K562 (cell line): ENCODE data around the gene FXN.

Experiments
- HDGF ChIP-seq: fragments of 450-650 bp; IDR thresholded peaks from 2 replicates; pipeline ENCODE4 v1.6.1; 2016
- MYC ChIP-seq, 2 experiments: fragments of 250-450 bp in 1 of 2; sonication (Bioruptor Pico) in 1 of 2; IDR thresholded peaks; 2 replicates each; pipeline versions ENCODE4 v1.5.1 to v1.6.1; 2012 to 2021; ENCODE audit warnings: low read depth in 2 of 2, borderline replicate concordance in 1 of 2, improper control_type of control experiment in 1 of 2, low read length in 1 of 2, mild to moderate bottlenecking in 1 of 2, moderate library complexity in 1 of 2
- TF ChIP-seq, protein P1 (sequence below): fragments of 450-650 bp; formaldehyde crosslinking; IDR thresholded peaks from 2 replicates; pipeline ENCODE4 v1.4.0; 2022; ENCODE audit warnings: missing genetic modification characterization
- TF ChIP-seq, protein P2 (sequence below): fragments of 250-450 bp; sonication (Bioruptor Pico); IDR thresholded peaks from 2 replicates; pipeline ENCODE4 v1.5.0; 2021

DNA sequence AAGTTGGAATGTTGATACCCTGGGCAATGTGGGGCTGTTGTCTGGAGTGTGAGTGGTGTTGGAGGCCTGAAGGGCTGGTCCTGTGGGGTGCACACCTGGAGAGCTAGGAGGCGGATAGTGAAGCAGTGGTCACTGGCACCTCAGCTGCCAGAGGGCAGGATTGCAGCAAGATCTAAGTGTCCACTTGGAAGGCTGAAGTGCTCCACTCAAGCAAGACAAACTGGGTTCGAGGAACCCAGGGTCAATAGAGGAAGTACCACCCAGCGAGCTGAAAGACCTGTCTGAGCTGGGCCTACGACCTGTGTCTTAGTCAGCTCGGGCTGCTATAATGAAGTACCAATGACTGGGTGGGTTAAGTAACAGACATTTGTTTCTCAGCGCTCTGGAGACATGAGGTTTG, 98.9 kb downstream of the FXN start:
- TF ChIP-seq, protein P1, sequence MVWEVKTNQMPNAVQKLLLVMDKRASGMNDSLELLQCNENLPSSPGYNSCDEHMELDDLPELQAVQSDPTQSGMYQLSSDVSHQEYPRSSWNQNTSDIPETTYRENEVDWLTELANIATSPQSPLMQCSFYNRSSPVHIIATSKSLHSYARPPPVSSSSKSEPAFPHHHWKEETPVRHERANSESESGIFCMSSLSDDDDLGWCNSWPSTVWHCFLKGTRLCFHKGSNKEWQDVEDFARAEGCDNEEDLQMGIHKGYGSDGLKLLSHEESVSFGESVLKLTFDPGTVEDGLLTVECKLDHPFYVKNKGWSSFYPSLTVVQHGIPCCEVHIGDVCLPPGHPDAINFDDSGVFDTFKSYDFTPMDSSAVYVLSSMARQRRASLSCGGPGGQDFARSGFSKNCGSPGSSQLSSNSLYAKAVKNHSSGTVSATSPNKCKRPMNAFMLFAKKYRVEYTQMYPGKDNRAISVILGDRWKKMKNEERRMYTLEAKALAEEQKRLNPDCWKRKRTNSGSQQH (CRISPR knock-in tag) = no peak
- TF ChIP-seq, protein P2, sequence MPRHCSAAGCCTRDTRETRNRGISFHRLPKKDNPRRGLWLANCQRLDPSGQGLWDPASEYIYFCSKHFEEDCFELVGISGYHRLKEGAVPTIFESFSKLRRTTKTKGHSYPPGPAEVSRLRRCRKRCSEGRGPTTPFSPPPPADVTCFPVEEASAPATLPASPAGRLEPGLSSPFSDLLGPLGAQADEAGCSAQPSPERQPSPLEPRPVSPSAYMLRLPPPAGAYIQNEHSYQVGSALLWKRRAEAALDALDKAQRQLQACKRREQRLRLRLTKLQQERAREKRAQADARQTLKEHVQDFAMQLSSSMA (CRISPR knock-in tag) = no peak
- TF ChIP-seq HDGF (no peak), MYC (IDR thresholded peaks at IDR 0.05; ENCODE audit: low read depth, low read length) (no peak), MYC (CRISPR knock-in tag; IDR thresholded peaks at IDR 0.05; ENCODE audit: borderline replicate concordance, low read depth) (no peak)
